Peyer's patch (tissue), 4 donors: ENCODE results near the gene ZNF222. TPM values are rescaled to one million over a fixed set of nuclear protein-coding genes. Genes with fewer than 3 reads are reported as not detected.

Experiments
- DNase-seq, 3 donors: peaks; one replicate each; pipeline ENCODE4 v3.0.0-alpha.2; 2017 to 2019
- H3K27ac ChIP-seq, 4 donors: fragments of 200-600 bp; sonication (generic); one replicate each; pipeline ENCODE4 v1.5.1; 2016 to 2019
- H3K27me3 ChIP-seq, 2 donors: fragments of 200-600 bp; sonication (generic); one replicate each; pipeline ENCODE4 v1.5.1; 2019
- H3K36me3 ChIP-seq, 3 donors: fragments of 200-600 bp; sonication (generic); one replicate each; pipeline ENCODE4 v1.5.1; 2016 to 2019
- H3K4me1 ChIP-seq, 4 donors: fragments of 200-600 bp; sonication (generic); one replicate each; pipeline ENCODE4 v1.5.1; 2016 to 2019
- H3K4me3 ChIP-seq, 4 donors: fragments of 200-600 bp; sonication (generic); 1 replicate in 3 of 4; 2 replicates in 1 of 4; pipeline ENCODE4 v1.5.1; 2016 to 2019; ENCODE audit warnings: mild to moderate bottlenecking in 1 of 4
- H3K9me3 ChIP-seq, 4 donors: fragments of 200-600 bp; sonication (generic); one replicate each; pipeline ENCODE4 v1.5.1; 2016 to 2019; ENCODE audit warnings: mild to moderate bottlenecking in 1 of 4
- POLR2A ChIP-seq, 2 donors: fragments of 450-650 bp; IDR thresholded peaks; one replicate each; pipeline ENCODE4 v1.5.1; 2017; ENCODE audit warnings: antibody characterized with exemption in 2 of 2, mild to moderate bottlenecking in 2 of 2, moderate library complexity in 2 of 2
- total RNA-seq, 4 donors: library from RNA; depleted of rRNA; stranded (reverse); fragments of >200 nt; gene quantifications; one replicate each; pipeline ENCODE4 v1.1.0, GENCODE V29; 2016
- TF ChIP-seq, protein P1 (sequence below), 6 experiments: fragments of 450-650 bp in 4 of 6; fragments of 200-600 bp in 2 of 6; sonication (generic) in 1 of 6; IDR thresholded peaks; one replicate each; pipeline ENCODE4 v1.5.1; 2017 to 2019; ENCODE audit warnings: antibody characterized with exemption in 6 of 6, mild to moderate bottlenecking in 3 of 6, moderate library complexity in 1 of 6

The ZNF222 gene
- total RNA-seq, 4 donors from 2014 or later, result 3.0 to 10.7 (median 3.5) TPM; not detected in 1

DNA sequence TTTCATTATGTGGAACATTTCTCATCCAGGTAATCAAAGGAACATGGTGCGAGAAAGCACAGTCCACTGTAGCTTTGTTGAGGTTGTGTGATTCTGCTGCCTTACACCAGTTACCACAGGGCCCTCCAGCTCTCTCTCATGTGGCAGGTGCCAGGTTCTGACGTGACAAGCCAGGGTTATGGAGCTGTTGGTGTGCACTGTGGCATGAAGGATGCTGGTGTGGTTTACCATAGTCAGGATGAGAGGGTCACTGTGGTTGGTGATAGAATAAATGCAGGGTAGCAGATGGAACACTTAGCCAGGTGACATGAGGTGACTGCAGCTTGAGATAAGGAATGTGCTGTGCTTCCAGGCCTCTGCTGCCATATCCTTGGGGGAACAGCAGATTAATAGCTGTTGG is 34.0 kb downstream of the ZNF222 start:
- no peak for DNase-seq
- TF ChIP-seq, protein P1, sequence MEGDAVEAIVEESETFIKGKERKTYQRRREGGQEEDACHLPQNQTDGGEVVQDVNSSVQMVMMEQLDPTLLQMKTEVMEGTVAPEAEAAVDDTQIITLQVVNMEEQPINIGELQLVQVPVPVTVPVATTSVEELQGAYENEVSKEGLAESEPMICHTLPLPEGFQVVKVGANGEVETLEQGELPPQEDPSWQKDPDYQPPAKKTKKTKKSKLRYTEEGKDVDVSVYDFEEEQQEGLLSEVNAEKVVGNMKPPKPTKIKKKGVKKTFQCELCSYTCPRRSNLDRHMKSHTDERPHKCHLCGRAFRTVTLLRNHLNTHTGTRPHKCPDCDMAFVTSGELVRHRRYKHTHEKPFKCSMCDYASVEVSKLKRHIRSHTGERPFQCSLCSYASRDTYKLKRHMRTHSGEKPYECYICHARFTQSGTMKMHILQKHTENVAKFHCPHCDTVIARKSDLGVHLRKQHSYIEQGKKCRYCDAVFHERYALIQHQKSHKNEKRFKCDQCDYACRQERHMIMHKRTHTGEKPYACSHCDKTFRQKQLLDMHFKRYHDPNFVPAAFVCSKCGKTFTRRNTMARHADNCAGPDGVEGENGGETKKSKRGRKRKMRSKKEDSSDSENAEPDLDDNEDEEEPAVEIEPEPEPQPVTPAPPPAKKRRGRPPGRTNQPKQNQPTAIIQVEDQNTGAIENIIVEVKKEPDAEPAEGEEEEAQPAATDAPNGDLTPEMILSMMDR (IDR thresholded peaks at IDR 0.05), result no peak
- no peak for TF ChIP-seq POLR2A (IDR thresholded peaks at IDR 0.05)
- Histone ChIP-seq H3K27ac (no peak overlapping the region), H3K4me1 (no peaks in the 10 kb centered on the region), H3K9me3 (peaks cover 0 to 9% (median 2%) of the 10 kb centered on the region in 4 donors), H3K27me3 (no peaks in the 10 kb centered on the region), H3K36me3 (peaks cover 0 to 89% (median 0%) of the 10 kb centered on the region in 3 donors), H3K4me3 (no peak overlapping the region)

GRCh38 chr19:44061038-44061437 is 35.9 kb downstream of the ZNF222 start:
- no peak overlapping the region for H3K4me3 ChIP-seq
- H3K27me3 ChIP-seq, result no peaks in the 10 kb centered on the region
- TF ChIP-seq, protein P1 (IDR thresholded peaks at IDR 0.05), result no peak
- TF ChIP-seq POLR2A (IDR thresholded peaks at IDR 0.05), result no peak
- no peak for DNase-seq
- peaks cover 0 to 20% (median 4%) of the 10 kb centered on the region in 4 donors for H3K9me3 ChIP-seq
- peaks cover 0 to 93% (median 0%) of the 10 kb centered on the region in 3 donors for H3K36me3 ChIP-seq
- no peak overlapping the region for H3K27ac ChIP-seq
- H3K4me1 ChIP-seq, result no peaks in the 10 kb centered on the region

GRCh38 chr19:44066305-44066704 is 41.1 kb downstream of the ZNF222 start:
- DNase-seq, result no peak
- TF ChIP-seq, protein P1 (IDR thresholded peaks at IDR 0.05), result no peak
- TF ChIP-seq POLR2A (IDR thresholded peaks at IDR 0.05), result no peak
- Histone ChIP-seq H3K9me3 (peaks cover 0 to 48% (median 2%) of the 10 kb centered on the region in 4 donors), H3K27me3 (no peaks in the 10 kb centered on the region), H3K4me1 (no peaks in the 10 kb centered on the region), H3K36me3 (peaks cover 0 to 59% (median 0%) of the 10 kb centered on the region in 3 donors), H3K27ac (no peak overlapping the region), H3K4me3 (no peak overlapping the region)

DNA sequence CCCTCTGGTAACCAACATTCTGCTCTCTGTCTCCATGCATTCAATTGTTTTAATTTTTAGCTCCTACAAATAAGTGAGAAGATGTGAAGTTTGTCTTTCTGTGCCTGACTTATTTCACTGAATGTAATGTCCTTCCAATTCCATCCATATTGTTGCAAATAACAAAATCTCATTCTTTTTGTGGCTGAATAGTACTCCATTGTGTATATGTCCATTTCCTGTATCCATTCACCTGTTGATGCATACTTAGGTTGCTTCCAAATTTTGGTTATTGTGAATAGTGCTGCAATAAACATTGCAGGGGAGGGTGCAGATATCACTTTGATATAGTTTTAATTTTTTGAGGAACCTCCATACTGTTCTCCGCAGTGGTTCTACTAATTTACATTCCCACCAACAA is 44.2 kb downstream of the ZNF222 start:
- no peak for DNase-seq
- H3K27me3 ChIP-seq, result no peaks in the 10 kb centered on the region
- peaks cover 0 to 5% (median 0%) of the 10 kb centered on the region in 4 donors for H3K4me1 ChIP-seq
- TF ChIP-seq, protein P1 (IDR thresholded peaks at IDR 0.05), result no peak
- TF ChIP-seq POLR2A (IDR thresholded peaks at IDR 0.05), result no peak
- H3K27ac ChIP-seq, result no peak overlapping the region
- peaks cover 0 to 28% (median 0%) of the 10 kb centered on the region in 3 donors for H3K36me3 ChIP-seq
- peaks cover 0 to 42% (median 0%) of the 10 kb centered on the region in 4 donors for H3K9me3 ChIP-seq
- no peak overlapping the region for H3K4me3 ChIP-seq

- H3K4me3 ChIP-seq, result peak within 1 kb of the TSS; percentile 44 to 73 (median 56)
- peak; percentile 83 to 95 (median 88) for DNase-seq
- peaks cover 0 to 19% (median 0%) of the 10 kb centered on the region in 4 donors for H3K9me3 ChIP-seq
- H3K4me1 ChIP-seq, result peaks cover 0 to 5% (median 0%) of the 10 kb centered on the region in 4 donors
- peaks cover 0 to 2% (median 0%) of the 10 kb centered on the region in 3 donors for H3K36me3 ChIP-seq
- no peaks in the 10 kb centered on the region for H3K27me3 ChIP-seq
- TF ChIP-seq POLR2A (IDR thresholded peaks at IDR 0.05), result peak in 1 of 2 donors; percentile 30
- TF ChIP-seq, protein P1 (IDR thresholded peaks at IDR 0.05), result no peak
- peak within 1 kb of the TSS in 2 of 4 donors; percentile 12 to 41 for H3K27ac ChIP-seq
These were observed 46.8 kb downstream of the ZNF222 start, which contains the start of gene ZNF284 for GRCh38 chr19:44071824-44072542. ZNF284 (plus strand) TSS chr19:44072159; CDS start chr19:44076390, 4,231 bp downstream.
